Cardiac fibroblast (primary cell): ENCODE results near the gene ADGRG6.

ENCODE experiments used
- DNase-seq, 2 donors: peaks; one replicate each; pipeline versions ENCODE4 v3.0.0 to v3.0.0-alpha.2; 2010; ENCODE audit warnings: low read depth in 2 of 2
- H3K4me3 ChIP-seq, 2 donors: replicated peaks in 1 of 2; 1 replicate in 1 of 2; 2 replicates in 1 of 2; pipeline ENCODE4 v1.5.1; 2011; ENCODE audit warnings: low read depth in 2 of 2, low read length in 2 of 2, mild to moderate bottlenecking in 2 of 2, moderate library complexity in 1 of 2
- TF ChIP-seq, protein P1 (sequence below): IDR thresholded peaks from one replicate; pipeline ENCODE4 v1.5.1; 2011; ENCODE audit warnings: low read depth, mild to moderate bottlenecking, low read length, inconsistent platforms

ADGRG6 gene

DNA sequence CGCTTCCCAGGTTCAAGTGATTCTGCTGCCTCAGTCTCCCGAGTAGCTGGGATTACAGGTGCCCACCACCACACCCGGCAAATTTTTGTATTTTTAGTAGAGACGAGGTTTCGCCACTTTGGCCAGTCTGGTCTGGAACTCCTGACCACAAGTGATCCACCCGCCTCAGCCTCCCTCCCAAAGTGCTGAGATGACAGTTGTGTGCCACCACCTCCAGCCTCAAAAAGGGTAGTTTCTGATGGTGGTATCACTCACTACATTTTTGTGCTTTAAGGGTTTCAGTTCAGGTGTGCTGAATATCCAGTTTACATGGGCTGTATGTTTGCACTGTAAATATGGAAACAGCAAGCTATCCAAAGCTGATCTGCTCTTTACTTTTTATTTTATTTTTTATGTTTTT, 12.1 kb upstream of the ADGRG6 start:
- no peak for DNase-seq
- TF ChIP-seq, protein P1, sequence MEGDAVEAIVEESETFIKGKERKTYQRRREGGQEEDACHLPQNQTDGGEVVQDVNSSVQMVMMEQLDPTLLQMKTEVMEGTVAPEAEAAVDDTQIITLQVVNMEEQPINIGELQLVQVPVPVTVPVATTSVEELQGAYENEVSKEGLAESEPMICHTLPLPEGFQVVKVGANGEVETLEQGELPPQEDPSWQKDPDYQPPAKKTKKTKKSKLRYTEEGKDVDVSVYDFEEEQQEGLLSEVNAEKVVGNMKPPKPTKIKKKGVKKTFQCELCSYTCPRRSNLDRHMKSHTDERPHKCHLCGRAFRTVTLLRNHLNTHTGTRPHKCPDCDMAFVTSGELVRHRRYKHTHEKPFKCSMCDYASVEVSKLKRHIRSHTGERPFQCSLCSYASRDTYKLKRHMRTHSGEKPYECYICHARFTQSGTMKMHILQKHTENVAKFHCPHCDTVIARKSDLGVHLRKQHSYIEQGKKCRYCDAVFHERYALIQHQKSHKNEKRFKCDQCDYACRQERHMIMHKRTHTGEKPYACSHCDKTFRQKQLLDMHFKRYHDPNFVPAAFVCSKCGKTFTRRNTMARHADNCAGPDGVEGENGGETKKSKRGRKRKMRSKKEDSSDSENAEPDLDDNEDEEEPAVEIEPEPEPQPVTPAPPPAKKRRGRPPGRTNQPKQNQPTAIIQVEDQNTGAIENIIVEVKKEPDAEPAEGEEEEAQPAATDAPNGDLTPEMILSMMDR: no peak
- no peak overlapping the region for H3K4me3 ChIP-seq

DNA sequence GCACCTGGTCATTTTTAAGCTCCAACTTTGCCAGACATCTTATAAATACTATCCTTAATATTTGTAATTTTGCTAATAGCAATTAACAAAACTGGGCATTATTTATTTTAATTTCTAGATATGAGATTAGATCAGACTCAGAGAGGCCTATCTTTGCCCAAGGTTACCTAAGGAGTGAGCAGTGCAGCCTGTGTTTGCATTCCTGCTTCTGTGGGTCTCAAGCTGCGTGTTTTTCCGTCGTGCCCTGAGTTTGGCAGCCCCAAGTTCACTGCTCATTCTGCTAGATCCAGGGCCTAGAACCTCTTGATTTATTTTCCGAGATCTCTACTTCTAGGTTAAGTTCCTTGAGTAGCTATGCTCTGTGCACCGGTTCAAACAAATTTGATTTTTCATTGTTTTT, 11.0 kb upstream of the ADGRG6 start:
- no peak for DNase-seq
- no peak overlapping the region for H3K4me3 ChIP-seq
- TF ChIP-seq, protein P1: no peak

DNA sequence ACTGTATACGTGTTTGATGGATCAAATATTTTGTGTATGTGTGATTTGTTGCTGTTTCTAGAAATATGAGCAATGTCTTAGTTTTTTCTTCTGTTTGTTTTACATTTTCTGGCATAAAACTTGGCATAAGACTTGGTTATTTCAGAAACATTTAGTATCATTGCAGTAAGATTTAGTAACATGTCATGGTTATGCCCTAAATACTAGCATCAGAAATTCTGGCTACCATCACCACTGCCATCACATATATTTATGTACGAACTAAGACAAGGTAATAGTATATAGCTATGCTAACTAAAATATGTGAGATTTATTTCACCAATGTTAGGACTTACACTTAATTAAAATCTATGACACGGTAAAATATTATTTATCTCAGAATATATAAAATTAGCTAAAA, 10.3 kb upstream of the ADGRG6 start:
- DNase-seq: no peak
- TF ChIP-seq, protein P1: no peak
- H3K4me3 ChIP-seq: no peak overlapping the region

DNA sequence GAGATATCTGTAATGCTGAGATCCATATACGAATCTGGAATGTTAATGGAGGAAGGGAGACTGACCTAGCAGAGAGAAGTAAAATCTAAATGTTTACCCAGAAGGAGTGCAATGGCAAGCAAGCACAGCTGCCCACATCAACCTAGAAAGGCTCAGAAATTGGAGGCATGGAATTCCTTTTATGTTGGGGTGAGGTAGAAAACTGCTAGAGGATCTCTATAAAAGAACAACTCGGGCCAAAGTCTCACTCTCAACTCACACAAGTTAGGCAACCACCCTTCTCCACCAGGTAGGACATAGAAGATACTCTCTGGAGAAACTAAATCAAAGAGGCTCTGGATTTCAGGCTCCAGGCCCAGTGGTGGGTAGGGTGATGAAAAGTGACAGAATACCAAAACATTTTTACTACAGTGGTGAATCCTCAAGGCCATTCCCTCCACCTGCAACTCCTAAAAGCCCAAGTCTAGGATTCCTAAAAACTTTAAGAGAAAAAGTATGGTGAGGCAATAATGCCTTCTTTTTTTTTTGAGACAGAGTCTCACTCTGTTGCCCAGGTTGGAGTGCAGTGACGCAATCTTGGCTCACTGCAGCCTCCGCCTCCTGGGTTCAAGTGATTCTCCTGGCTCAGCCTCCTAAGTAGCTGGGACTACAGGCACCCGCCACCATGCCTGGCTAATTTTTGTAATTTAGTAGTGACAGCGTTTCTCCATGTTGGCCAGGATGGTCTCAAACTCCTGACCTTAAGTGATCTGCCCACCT, 9.5 kb upstream of the ADGRG6 start:
- TF ChIP-seq, protein P1: no peak
- no peak overlapping the region for H3K4me3 ChIP-seq

DNA sequence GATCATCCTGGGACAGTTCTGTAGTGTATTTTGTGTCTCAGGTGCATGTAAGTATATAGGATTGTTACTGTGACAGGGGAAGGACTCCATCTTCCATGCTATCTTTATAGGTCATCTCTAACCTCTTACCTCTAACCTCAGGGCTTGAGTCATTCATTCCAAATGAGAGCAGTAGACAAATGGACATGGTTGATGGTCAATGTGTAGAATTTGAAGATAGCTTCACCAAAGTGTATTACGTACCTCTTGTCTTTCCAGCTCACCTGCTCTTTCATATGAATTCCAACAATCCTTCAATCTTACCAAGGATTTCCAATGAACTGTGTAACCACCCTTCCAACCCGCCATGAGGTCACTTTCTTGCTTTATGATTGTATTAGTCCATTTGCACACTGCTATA, 8.7 kb upstream of the ADGRG6 start:
- TF ChIP-seq, protein P1: no peak
- DNase-seq: no peak
- H3K4me3 ChIP-seq: no peak overlapping the region

More for the DNA sequence above, 9.5 kb upstream of the ADGRG6 start:
- no peak for DNase-seq

DNA sequence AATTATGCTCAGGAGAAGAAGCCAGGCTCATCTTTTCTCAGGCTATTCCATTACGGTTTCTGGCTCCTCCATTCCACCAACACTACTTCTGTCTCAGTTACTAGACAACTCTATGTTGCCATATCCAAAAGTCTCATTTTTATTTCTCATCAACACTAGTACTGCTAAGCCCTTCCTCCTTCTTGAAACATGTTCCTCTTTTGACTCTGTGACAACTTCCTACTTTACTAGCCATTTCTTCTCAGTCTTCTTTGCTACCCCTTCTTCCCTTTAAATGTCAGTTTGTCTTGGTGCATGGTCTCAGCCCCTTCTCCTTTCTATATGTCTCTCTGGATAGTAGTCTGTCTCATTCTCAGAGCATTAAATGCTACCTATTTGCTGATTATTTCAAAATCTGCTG, 7.1 kb upstream of the ADGRG6 start:
- TF ChIP-seq, protein P1: no peak
- no peak for DNase-seq
- H3K4me3 ChIP-seq: no peak overlapping the region

DNA sequence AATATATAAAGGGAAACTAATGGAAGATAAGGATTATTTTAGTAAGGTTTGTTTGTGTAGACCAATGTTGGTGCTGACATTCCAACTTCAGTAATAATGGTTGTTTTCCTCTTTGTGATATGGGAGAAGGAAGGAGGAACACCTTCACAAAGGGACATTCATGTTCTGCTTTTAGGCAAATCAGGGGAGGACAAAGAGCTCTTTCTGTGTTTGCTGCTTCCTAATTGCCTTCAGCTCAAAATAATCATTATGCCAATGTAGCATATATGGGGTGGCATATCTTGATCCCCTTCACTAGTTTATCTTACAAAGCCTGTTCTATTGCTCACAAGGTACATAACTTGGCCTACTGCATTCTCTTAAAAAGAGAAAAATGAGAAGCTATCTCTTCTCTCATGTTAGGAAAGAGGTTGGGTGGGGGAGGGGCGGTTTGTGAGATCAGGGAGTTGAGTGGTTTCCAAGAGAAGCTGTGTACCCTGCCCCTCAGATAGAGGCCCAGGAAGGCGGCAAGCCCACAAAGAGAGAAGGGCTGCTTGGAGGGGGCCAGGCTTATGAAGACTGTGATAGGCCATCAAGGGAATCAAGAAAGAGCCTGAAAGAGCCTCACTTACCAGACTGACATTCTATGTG, 4.7 kb upstream of the ADGRG6 start:
- H3K4me3 ChIP-seq: no peak overlapping the region
- TF ChIP-seq, protein P1: no peak
- no peak for DNase-seq
